ENCODE results near the gene PROK2. TPM values are rescaled to one million over a fixed set of nuclear protein-coding genes. Genes with fewer than 3 reads are reported as not detected.

The PROK2 gene
- total and polyA plus RNA-seq, 10 of the 15 experiments (the other 5 are each of a cell fraction or from before 2014, with no cell fraction given) = not detected

DNA sequence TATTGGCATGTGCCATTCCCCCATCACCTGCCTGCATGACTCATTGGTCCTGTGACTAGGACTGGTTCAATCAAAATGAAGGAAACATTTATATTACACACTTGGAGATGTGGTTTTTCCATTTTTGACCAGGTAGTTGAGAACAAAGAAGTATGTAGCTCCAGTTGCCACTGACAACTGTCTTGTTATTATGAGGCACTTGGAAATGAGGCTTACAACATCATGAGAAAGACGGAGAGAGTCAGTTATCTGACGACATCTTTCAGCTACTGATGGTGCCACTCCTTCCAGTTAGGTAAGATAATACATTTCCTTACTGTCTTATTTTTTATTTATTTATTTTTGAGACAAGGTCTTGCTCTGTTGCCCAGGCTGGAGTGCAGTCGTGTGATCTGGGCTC is 21.8 kb upstream of the PROK2 start:
- Histone ChIP-seq H3K79me2 (ENCODE audit: control insufficient read depth, insufficient read depth, low read length) (no peaks in the 10 kb centered on the region), H4K20me1 (ENCODE audit: control insufficient read depth, insufficient read depth) (no peaks in the 10 kb centered on the region), H3K4me3 (no peak overlapping the region), H3K9me3 (replicated peaks; ENCODE audit: control insufficient read depth, insufficient read depth, low read length) (no peaks in the 10 kb centered on the region), H2AFZ (ENCODE audit: control insufficient read depth, low read depth, low read length) (no peak overlapping the region), H3K9ac (ENCODE audit: control insufficient read depth, insufficient read depth, low read length) (no peak overlapping the region), H3K36me3 (ENCODE audit: control insufficient read depth in 2 of 2, insufficient read depth in 2 of 2, low read length in 1 of 2) (no peaks in the 10 kb centered on the region), H3K4me1 (ENCODE audit: control insufficient read depth, insufficient read depth, low read length) (no peaks in the 10 kb centered on the region), H3K4me2 (ENCODE audit: control insufficient read depth, insufficient read depth) (no peak overlapping the region), H3K27ac (ENCODE audit: control insufficient read depth, insufficient read depth) (no peak overlapping the region), H3K27me3 (replicated peaks in 1 of 2; ENCODE audit: control insufficient read depth in 2 of 2, insufficient read depth in 2 of 2, low read length in 1 of 2) (peaks cover 0 to 4% of the 10 kb centered on the region in 2 experiments; a peak in 2 of 4 replicates)
- no peak for TF ChIP-seq ZNF217 (IDR thresholded peaks at IDR 0.05)
- no peak for TF ChIP-seq ZNF207 (IDR thresholded peaks at IDR 0.05; ENCODE audit: borderline replicate concordance)
- no peak for TF ChIP-seq BRCA1 (IDR thresholded peaks at IDR 0.05; ENCODE audit: low read depth, low read length)
- TF ChIP-seq EED (IDR thresholded peaks at IDR 0.05; ENCODE audit: low read depth) = no peak
- TF ChIP-seq TBL1XR1 (IDR thresholded peaks at IDR 0.05; ENCODE audit: low read depth, low read length) = no peak
- TF ChIP-seq ZZZ3 (IDR thresholded peaks at IDR 0.05; ENCODE audit: control insufficient read depth, insufficient read length, low read depth) = no peak
- TF ChIP-seq SP1 (IDR thresholded peaks at IDR 0.05; ENCODE audit: low read depth, low read length) = no peak
- no peak for TF ChIP-seq FOXM1 (IDR thresholded peaks at IDR 0.05; ENCODE audit: low read depth, low read length)
- no peak for TF ChIP-seq CEBPZ (IDR thresholded peaks at IDR 0.05; ENCODE audit: low read depth, low read length)
- TF ChIP-seq BCLAF1 (IDR thresholded peaks at IDR 0.05) = no peak
- TF ChIP-seq RCOR1 (conservative IDR thresholded peaks at IDR 0.05; ENCODE audit: low read depth, low read length) = no peak
- no peak for TF ChIP-seq WRNIP1 (IDR thresholded peaks at IDR 0.05; ENCODE audit: borderline replicate concordance, low read depth, low read length)
- TF ChIP-seq, protein P1, sequence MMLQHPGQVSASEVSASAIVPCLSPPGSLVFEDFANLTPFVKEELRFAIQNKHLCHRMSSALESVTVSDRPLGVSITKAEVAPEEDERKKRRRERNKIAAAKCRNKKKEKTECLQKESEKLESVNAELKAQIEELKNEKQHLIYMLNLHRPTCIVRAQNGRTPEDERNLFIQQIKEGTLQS (IDR thresholded peaks at IDR 0.05; ENCODE audit: borderline replicate concordance, extremely low read depth, low read depth, low read length) = no peak
- no peak for FAIRE-seq
- RAD21 ChIA-PET (ENCODE audit: unreplicated experiment) = no interaction called here
- DNase-seq (ENCODE audit: low read depth, low spot score) = no peak
- 58% methylated on average over 3 of the region's 3 CpGs for WGBS (ENCODE audit: insufficient coverage, insufficient replicate concordance, low lambda C conversion rate, missing lambda C conversion rate)
- intact Hi-C loops (cut with micrococcal nuclease; ENCODE audit: unreplicated experiment) = no loop called here
- CTCF ChIA-PET = no interaction called here
- BruUV-seq (replicated peaks) = no TSS peak
- POLR2A ChIA-PET = no interaction called here
- in situ Hi-C loops (cut with MboI) = no loop called here
- ATAC-seq = no peak
- SMC1A ChIA-PET (ENCODE audit: uncharacterized antibody, unreplicated experiment) = no interaction called here
